GM12878 (cell line): Measurements from ENCODE around the gene SIVA1. TPM values are rescaled to one million over a fixed set of nuclear protein-coding genes. Genes with fewer than 3 reads are reported as not detected.

Experiments
- ATAC-seq: fragments of 200-7000 bp; cut with Tn5 transposase; 3 replicates; pipeline ENCODE4 v1.9.1; 2020; ENCODE audit warnings: mild to moderate bottlenecking, moderate library complexity
- BruUV-seq: library from RNA; stranded (reverse); fragments of 400-500 nt; replicated peaks from 2 replicates; lab custom pipeline; 2021; lab: Mats Ljungman, UMichigan
- CTCF ChIA-PET: fragments of 300-600 bp; sonication (Branson Sonifier 250); formaldehyde crosslinking; extraction: SDS; loops from one replicate; lab custom pipeline; 2021; ENCODE audit warnings: inconsistent platforms; lab: Yijun Ruan, JAX
- POLR2A ChIA-PET: fragments of 350-600 bp; formaldehyde crosslinking; extraction: SDS; loops from one replicate; lab custom pipeline; 2021; ENCODE audit warnings: inconsistent platforms; lab: Charles Lee
- RAD21 ChIA-PET: fragments of 300-600 bp; sonication (Branson Sonifier 250); formaldehyde crosslinking; loops from one replicate; lab custom pipeline; 2023; ENCODE audit warnings: antibody characterized with exemption; ENCODE audit not compliant: unreplicated experiment; lab: Charles Lee
- SMC1A ChIA-PET: fragments of 300-600 bp; sonication (Branson Sonifier 250); formaldehyde crosslinking; loops from one replicate; lab custom pipeline; 2023; ENCODE audit not compliant: unreplicated experiment, uncharacterized antibody; lab: Charles Lee
- DNase-seq: peaks from one replicate; pipeline ENCODE4 v3.0.0-alpha.2; 2011; ENCODE audit warnings: low read depth, low spot score
- FAIRE-seq: peaks from 3 replicates; lab custom pipeline; 2011; peaks lifted over from hg19 to GRCh38; lab: Jason Lieb, UNC
- H2AFZ ChIP-seq: 2 replicates; pipeline ENCODE4 v1.6.0; 2011; ENCODE audit warnings: low read depth, low read length, control low read depth; ENCODE audit not compliant: control insufficient read depth
- H3K27ac ChIP-seq: 2 replicates; pipeline ENCODE4 v1.5.1; 2011; ENCODE audit warnings: control low read depth; ENCODE audit not compliant: control insufficient read depth, insufficient read depth
- H3K27me3 ChIP-seq, 2 experiments: replicated peaks in 1 of 2; 2 replicates each; pipeline versions ENCODE4 v1.6.0 to v1.6.1; 2011; ENCODE audit warnings: low read length in 1 of 2; ENCODE audit not compliant: control insufficient read depth in 2 of 2, insufficient read depth in 2 of 2
- H3K36me3 ChIP-seq, 2 experiments: 2 replicates each; pipeline ENCODE4 v1.5.1; 2011; ENCODE audit warnings: low read length in 1 of 2; ENCODE audit not compliant: control insufficient read depth in 2 of 2, insufficient read depth in 2 of 2
- H3K4me1 ChIP-seq: 2 replicates; pipeline ENCODE4 v1.6.1; 2011; ENCODE audit warnings: mild to moderate bottlenecking, low read length, moderate library complexity, mixed read lengths; ENCODE audit not compliant: control insufficient read depth, insufficient read depth
- H3K4me2 ChIP-seq: 2 replicates; pipeline ENCODE4 v1.6.0; 2011; ENCODE audit warnings: control low read depth; ENCODE audit not compliant: control insufficient read depth, insufficient read depth
- H3K4me3 ChIP-seq: fragments of 200-600 bp; sonication (generic); 2 replicates; pipeline ENCODE4 v1.5.1; 2016
- H3K79me2 ChIP-seq: 2 replicates; pipeline ENCODE4 v1.6.0; 2011; ENCODE audit warnings: low read length; ENCODE audit not compliant: control insufficient read depth, insufficient read depth
- H3K9ac ChIP-seq: 2 replicates; pipeline ENCODE4 v1.8.0; 2011; ENCODE audit warnings: low read length, control low read depth, mixed read lengths; ENCODE audit not compliant: control insufficient read depth, insufficient read depth
- H3K9me3 ChIP-seq: replicated peaks from 3 replicates; pipeline ENCODE4 v1.5.1; 2011; ENCODE audit warnings: mild to moderate bottlenecking, low read length; ENCODE audit not compliant: control insufficient read depth, insufficient read depth
- H4K20me1 ChIP-seq: 2 replicates; pipeline ENCODE4 v1.6.0; 2011; ENCODE audit not compliant: control insufficient read depth, insufficient read depth
- CHD1 ChIP-seq: IDR thresholded peaks from 2 replicates; pipeline ENCODE4 v1.6.1; 2012; ENCODE audit warnings: low read depth, low read length, improper control_type of control experiment
- CREM ChIP-seq: IDR thresholded peaks from 2 replicates; pipeline ENCODE4 v1.6.1; 2014; ENCODE audit warnings: antibody characterized with exemption, low read depth
- DPF2 ChIP-seq: fragments of 450-650 bp; IDR thresholded peaks from 2 replicates; pipeline ENCODE4 v1.6.1; 2017; ENCODE audit warnings: mild to moderate bottlenecking
- E4F1 ChIP-seq: fragments of 450-650 bp; IDR thresholded peaks from 2 replicates; pipeline ENCODE4 v1.6.1; 2018; ENCODE audit warnings: borderline replicate concordance, mild to moderate bottlenecking; ENCODE audit not compliant: partially characterized antibody
- IKZF2 ChIP-seq, 2 experiments: fragments of 450-650 bp; IDR thresholded peaks; 2 replicates each; pipeline ENCODE4 v1.6.1; 2017; ENCODE audit warnings: mild to moderate bottlenecking in 2 of 2, moderate library complexity in 2 of 2
- POLR2AphosphoS2 ChIP-seq: IDR thresholded peaks from 2 replicates; pipeline ENCODE4 v1.6.1; 2011; ENCODE audit warnings: low read depth, mild to moderate bottlenecking, low read length, improper control_type of control experiment, moderate library complexity
- POU2F2 ChIP-seq: IDR thresholded peaks from 3 replicates; pipeline ENCODE4 v1.6.1; 2011; ENCODE audit warnings: low read depth, mild to moderate bottlenecking, low read length, borderline replicate concordance
- RB1 ChIP-seq: fragments of 450-650 bp; formaldehyde crosslinking; IDR thresholded peaks from 2 replicates; pipeline ENCODE4 v1.6.1; 2017; ENCODE audit warnings: mild to moderate bottlenecking, borderline replicate concordance
- TARDBP ChIP-seq: IDR thresholded peaks from 2 replicates; pipeline ENCODE4 v1.6.1; 2016; ENCODE audit warnings: borderline replicate concordance
- TBL1XR1 ChIP-seq: IDR thresholded peaks from 2 replicates; pipeline ENCODE4 v1.6.1; 2012; ENCODE audit warnings: low read depth, low read length, improper control_type of control experiment
- YY1 ChIP-seq: IDR thresholded peaks from 2 replicates; pipeline ENCODE4 v1.6.1; 2011; ENCODE audit warnings: low read depth, mild to moderate bottlenecking, low read length
- ZBTB33 ChIP-seq: fragments of 450-650 bp; IDR thresholded peaks from 2 replicates; pipeline ENCODE4 v1.6.1; 2017; ENCODE audit warnings: mild to moderate bottlenecking
- ZNF592 ChIP-seq: fragments of 450-650 bp; IDR thresholded peaks from 2 replicates; pipeline ENCODE4 v1.6.1; 2017; ENCODE audit warnings: mild to moderate bottlenecking, moderate library complexity
- WGBS: methylation state at CpG from one replicate; pipeline ENCODE4 v1.1.6; 2016; ENCODE audit warnings: low lambda C conversion rate; ENCODE audit not compliant: insufficient replicate concordance, insufficient coverage; ENCODE audit errors: missing lambda C conversion rate; 5-methylcytosine and 5-hydroxymethylcytosine counted together
- in situ Hi-C: fragments of 300-500 bp; cut with MboI; formaldehyde crosslinking; loops from 9 replicates; pipeline ENCODE4 v1.14.3; 2018; ENCODE audit warnings: mixed read lengths
- intact Hi-C: fragments of 100-400 bp; cut with micrococcal nuclease; formaldehyde crosslinking; loops from one replicate; pipeline ENCODE4 v1.14.2; 2022; ENCODE audit not compliant: unreplicated experiment
- polyA plus RNA-seq, 11 experiments: library from polyadenylated mRNA; depleted of rRNA in 4 of 11; unstranded in 6 of 11; stranded (reverse) in 5 of 11; fragments of >200 nt; fragmentation: Nextera tagmentation in 4 of 11; fragmentation: Illumina TruSeq in 1 of 11; extraction: Ambion mirVana in 4 of 11; extraction: Trizol in 1 of 11; gene quantifications; 1 replicate in 1 of 11; 2 replicates in 10 of 11; pipeline versions ENCODE4 v1.2.1 to v1.2.3, GENCODE V29; 2011 to 2016; ENCODE audit warnings: inconsistent platforms in 2 of 11, missing spikeins in 2 of 11, low read depth in 1 of 11
- total RNA-seq, 4 experiments: library from RNA; depleted of rRNA in 3 of 4; stranded (reverse); fragments of >200 nt in 3 of 4; fragmentation: Illumina TruSeq in 1 of 4; extraction: Trizol in 1 of 4; gene quantifications; 2 replicates each; pipeline versions ENCODE4 v1.2.1 to v1.2.3, GENCODE V29; 2013 to 2021

SIVA1 gene
- total and polyA plus RNA-seq, 10 of the 15 experiments (the other 5 are each of a cell fraction or from before 2014, with no cell fraction given) = 4.6 to 282 (median 106) TPM

- H3K79me2 ChIP-seq = peaks cover 9% of the 10 kb centered on the region
- peaks cover 3% of the 10 kb centered on the region; the same call in 1 of the 2 replicates for H4K20me1 ChIP-seq
- no peak overlapping the region for H3K4me3 ChIP-seq
- RAD21 ChIA-PET = no interaction called here
- no TSS peak for BruUV-seq
- no peaks in the 10 kb centered on the region for H3K9me3 ChIP-seq
- POLR2A ChIA-PET = no interaction called here
- no peak overlapping the region for H3K27ac ChIP-seq
- no peak for TF ChIP-seq RB1
- no peak for TF ChIP-seq YY1
- no peak for TF ChIP-seq E4F1
- TF ChIP-seq POU2F2 = no peak
- TF ChIP-seq ZBTB33 = no peak
- no peak for TF ChIP-seq CREM
- TF ChIP-seq ZNF592 = no peak
- no peak for TF ChIP-seq DPF2
- TF ChIP-seq TBL1XR1 = no peak
- no peak for TF ChIP-seq POLR2AphosphoS2
- no peak for TF ChIP-seq IKZF2 (IDR thresholded peaks at IDR 0.05)
- no peak for TF ChIP-seq TARDBP
- TF ChIP-seq CHD1 = no peak
- no peak overlapping the region for H3K9ac ChIP-seq
- no peak overlapping the region for H2AFZ ChIP-seq
- CTCF ChIA-PET = no interaction called here
- SMC1A ChIA-PET = no interaction called here
- H3K4me1 ChIP-seq = no peaks in the 10 kb centered on the region
- 94% methylated on average over 13 of the region's 14 CpGs for WGBS
- ATAC-seq (no peak), FAIRE-seq (no peak), DNase-seq (no peak)
- H3K27me3 ChIP-seq = no peaks in the 10 kb centered on the region
- in situ Hi-C loops (no loop called here), intact Hi-C loops (no loop called here)
- peaks cover 0 to 8% of the 10 kb centered on the region in 2 experiments; a peak in 2 of 4 replicates for H3K36me3 ChIP-seq
- H3K4me2 ChIP-seq = no peak overlapping the region
These were observed 35.3 kb downstream of the SIVA1 start for GRCh38 chr14:104788161-104788818.
